Choroid plexus epithelial cell (primary cell): Measurements from ENCODE around the gene PLD1.

Experiments
- DNase-seq: peaks from one replicate; pipeline ENCODE4 v3.0.0-alpha.2; 2010; ENCODE audit warnings: low read depth
- H3K4me3 ChIP-seq: 2 replicates; pipeline ENCODE4 v1.5.1; 2011; ENCODE audit warnings: low read depth, mild to moderate bottlenecking, control low read depth, low read length, moderate library complexity
- CTCF ChIP-seq: conservative IDR thresholded peaks from 2 replicates; pipeline ENCODE4 v1.5.1; 2011; ENCODE audit warnings: low read depth, mild to moderate bottlenecking, control low read depth, inconsistent platforms, low read length, moderate library complexity

The PLD1 gene

GRCh38 chr3:171672124-171672523 lies 138.2 kb downstream of the PLD1 start:
- DNase-seq, result no peak
- H3K4me3 ChIP-seq, result no peak overlapping the region
- TF ChIP-seq CTCF, result no peak

- H3K4me3 ChIP-seq, result no peak overlapping the region
- TF ChIP-seq CTCF, result no peak
- DNase-seq, result no peak
Observed at GRCh38 chr3:171671709-171672108, 138.6 kb downstream of the PLD1 start.

GRCh38 chr3:171666516-171666915 lies 143.8 kb downstream of the PLD1 start:
- no peak for TF ChIP-seq CTCF
- DNase-seq, result no peak
- no peak overlapping the region for H3K4me3 ChIP-seq

- no peak for TF ChIP-seq CTCF
- no peak for DNase-seq
- no peak overlapping the region for H3K4me3 ChIP-seq
Observed at GRCh38 chr3:171663805-171664204, 146.5 kb downstream of the PLD1 start.

GRCh38 chr3:171661484-171661883 lies 148.8 kb downstream of the PLD1 start:
- no peak overlapping the region for H3K4me3 ChIP-seq
- no peak for DNase-seq
- TF ChIP-seq CTCF, result no peak

- no peak overlapping the region for H3K4me3 ChIP-seq
- no peak for DNase-seq
- no peak for TF ChIP-seq CTCF
Observed at GRCh38 chr3:171660188-171660587, 150.1 kb downstream of the PLD1 start.

- no peak for TF ChIP-seq CTCF
- no peak overlapping the region for H3K4me3 ChIP-seq
- DNase-seq, result no peak
Observed at GRCh38 chr3:171658841-171659240, 151.4 kb downstream of the PLD1 start.
